HG03064 (cell line): ENCODE measurements around the gene GNB3.
A peak's percentile ranks its signal among the peaks of the same experiment; 100 is the strongest.
"Not testable (repeated sequence)": the region's sequence is repeated elsewhere in the genome, so short reads cannot be mapped to it uniquely, and the experiment has no call there.

ENCODE experiments used
- ATAC-seq: cut with Tn5 transposase; IDR thresholded peaks from one replicate; pipeline ENCODE4 v1.9.1; 2021; ENCODE audit warnings: low read depth; ENCODE audit not compliant: unreplicated experiment

GNB3 gene

DNA sequence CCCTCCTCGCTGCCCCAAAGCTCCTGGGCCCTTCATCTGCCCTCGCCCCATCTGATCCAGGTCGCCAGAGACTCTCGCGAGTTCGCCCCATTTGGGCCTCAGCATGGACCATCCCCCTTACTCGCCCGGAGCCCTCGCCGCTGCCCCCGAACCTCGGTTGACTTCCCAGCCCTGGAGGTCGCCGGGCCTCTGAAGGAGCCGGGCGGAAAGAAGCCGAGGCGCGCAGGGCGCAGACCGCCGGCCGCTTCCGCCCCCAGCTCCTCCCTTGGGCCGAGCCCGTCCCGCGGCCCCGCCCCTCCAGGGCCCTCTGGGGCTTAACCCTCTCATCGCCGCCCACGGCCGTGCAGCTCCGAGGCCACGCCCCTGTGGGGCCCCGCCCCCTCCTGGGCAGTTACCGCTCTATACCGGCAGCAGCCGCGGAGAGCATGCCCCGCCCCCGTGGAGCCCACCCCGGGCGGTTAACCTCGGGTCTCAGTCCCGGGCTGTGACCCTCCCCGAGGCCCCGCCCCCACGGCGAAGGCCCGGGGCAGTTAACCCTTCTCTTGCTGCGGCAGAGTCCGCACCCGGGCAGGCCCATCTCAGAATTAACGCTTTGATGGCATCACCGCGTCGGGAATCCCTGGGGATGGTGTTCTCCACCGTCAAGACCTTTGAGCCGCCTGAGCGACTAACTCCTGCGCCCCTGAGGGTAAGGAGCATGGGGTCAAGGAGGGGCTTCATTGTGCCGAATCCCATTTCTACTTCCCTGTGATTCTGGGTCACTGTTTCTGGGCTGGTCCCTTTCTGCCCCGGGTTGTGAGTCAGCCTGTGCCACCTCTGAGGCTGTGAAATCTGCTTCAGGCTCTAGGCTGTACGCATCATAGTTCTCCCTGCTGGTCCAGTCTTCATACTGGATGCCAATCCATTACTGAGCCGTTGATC lies 32.6 kb downstream of the GNB3 start, which contains the start of gene SPSB2:
Gene SPSB2, minus strand, starts transcription at position 210 of the 921 bp plus-strand sequence. CDS start 402 bp downstream, outside the sequence.
- ATAC-seq, result peak; percentile 60

DNA sequence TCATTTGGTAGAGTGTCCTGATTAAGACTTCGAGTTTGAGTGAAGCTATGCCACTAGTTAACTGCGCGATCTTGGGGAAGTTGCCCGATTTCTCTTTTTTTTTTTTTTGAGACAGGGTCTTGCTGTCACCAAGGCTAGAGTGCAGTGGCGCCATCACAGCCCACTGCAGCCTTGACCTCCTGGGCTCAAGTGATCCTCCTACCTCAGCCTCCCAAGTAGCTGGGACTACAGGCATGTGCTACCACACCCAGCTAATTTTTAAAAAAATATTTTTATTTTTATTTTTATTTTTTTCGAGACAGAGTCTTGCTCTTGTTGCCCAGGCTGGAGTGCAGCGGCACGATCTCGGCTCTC lies 33.3 kb downstream of the GNB3 start:
- not testable (repeated sequence) for ATAC-seq

DNA sequence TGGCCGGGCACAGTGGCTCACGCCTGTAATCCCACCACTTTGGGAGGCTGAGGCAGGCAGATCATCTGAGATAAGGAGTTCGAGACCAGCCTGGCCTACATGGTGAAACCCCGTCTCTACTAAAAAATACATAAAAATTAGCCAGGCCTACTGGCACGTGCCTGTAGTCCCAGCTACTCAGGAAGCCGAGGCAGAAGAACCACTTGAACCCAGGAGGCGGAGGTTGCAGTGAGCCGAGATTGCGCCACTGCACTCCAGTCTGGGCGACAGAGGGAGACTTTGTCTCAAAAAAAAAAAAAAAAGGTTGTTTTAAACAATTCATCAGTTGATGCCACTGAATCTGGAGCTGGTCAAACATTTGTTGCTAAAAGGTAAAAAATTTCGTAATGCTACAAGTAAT lies 39.1 kb downstream of the GNB3 start:
- ATAC-seq, result not testable (repeated sequence)

GRCh38 chr12:6883252-6883651 lies 42.5 kb downstream of the GNB3 start:
- no peak for ATAC-seq

- ATAC-seq, result no peak
Observed at GRCh38 chr12:6883683-6884082, 43.0 kb downstream of the GNB3 start.

- no peak for ATAC-seq
Observed at GRCh38 chr12:6884539-6884938, 43.8 kb downstream of the GNB3 start.

DNA sequence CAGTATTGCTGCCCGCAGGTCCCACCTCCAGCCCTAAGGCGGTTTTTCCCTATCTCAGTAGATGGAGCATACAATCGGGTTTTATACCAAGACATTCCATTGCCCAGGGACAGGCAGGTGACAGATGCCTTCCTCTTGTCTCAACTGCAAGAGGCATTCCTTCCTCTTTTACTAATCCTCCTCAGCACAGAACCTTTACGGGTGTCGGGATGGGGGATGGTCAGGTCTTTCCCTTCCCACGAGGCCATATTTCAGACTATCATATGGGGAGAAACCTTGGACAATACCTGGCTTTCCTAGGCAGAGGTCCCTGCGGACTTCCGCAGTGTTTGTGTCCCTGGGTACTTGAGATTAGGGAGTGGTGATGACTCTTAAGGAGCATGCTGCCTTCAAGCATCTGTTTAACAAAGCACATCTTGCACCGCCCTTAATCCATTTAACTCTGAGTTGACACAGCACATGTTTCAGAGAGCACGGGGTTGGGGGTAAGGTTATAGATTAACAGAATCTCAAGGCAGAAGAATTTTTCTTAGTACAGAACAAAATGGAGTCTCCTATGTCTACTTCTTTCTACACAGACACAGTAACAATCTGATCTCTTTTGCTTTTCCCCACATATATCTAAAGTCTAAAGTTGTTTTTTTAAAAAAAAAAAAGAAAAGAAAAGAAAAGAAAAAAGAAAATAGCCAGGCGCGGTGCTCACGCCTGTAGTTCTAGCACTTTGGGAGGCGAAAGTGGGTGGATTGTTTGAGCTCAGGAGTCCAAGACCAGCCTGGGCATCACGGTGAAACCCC lies 45.7 kb downstream of the GNB3 start:
- not testable (repeated sequence) for ATAC-seq

DNA sequence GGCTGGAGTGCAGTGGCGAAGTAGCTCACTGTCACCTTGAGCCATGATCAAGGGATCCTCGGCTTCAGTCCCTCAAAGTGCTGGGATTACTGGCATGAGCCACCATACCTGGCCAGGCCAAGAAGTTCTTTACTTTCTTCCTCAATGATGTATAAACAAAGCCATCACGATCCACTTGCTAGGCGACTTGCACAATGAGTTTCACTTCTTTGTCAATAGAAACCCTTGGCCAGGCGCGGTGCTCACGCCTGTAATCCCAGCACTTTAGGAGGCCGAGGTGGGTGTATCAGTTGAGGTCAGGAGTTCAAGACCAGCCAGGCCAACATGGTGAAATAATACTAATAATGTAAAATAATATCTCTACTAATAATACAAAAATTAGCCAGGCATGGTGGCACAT lies 46.7 kb downstream of the GNB3 start:
- ATAC-seq, result no peak

DNA sequence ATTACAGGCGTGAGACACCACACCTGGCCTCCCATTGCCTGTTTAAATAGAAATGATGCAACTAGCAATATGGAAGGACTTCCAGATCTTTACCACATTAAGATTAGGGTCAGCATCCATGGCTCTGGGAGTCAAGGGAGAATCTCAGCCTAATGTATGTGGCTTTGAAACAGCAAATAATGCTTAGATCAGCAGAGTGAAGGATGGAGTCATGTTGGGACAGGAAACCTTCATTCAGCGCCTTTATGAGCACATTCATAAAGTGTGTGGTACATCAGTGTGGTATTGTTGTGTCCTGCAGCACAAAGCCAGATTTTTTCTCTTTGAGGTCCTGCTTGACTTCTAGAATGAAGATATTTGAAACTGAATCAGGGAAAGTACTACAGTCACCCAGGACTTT lies 47.6 kb downstream of the GNB3 start:
- no peak for ATAC-seq

GRCh38 chr12:6888794-6889193 lies 48.1 kb downstream of the GNB3 start:
- ATAC-seq, result not testable (repeated sequence)

DNA sequence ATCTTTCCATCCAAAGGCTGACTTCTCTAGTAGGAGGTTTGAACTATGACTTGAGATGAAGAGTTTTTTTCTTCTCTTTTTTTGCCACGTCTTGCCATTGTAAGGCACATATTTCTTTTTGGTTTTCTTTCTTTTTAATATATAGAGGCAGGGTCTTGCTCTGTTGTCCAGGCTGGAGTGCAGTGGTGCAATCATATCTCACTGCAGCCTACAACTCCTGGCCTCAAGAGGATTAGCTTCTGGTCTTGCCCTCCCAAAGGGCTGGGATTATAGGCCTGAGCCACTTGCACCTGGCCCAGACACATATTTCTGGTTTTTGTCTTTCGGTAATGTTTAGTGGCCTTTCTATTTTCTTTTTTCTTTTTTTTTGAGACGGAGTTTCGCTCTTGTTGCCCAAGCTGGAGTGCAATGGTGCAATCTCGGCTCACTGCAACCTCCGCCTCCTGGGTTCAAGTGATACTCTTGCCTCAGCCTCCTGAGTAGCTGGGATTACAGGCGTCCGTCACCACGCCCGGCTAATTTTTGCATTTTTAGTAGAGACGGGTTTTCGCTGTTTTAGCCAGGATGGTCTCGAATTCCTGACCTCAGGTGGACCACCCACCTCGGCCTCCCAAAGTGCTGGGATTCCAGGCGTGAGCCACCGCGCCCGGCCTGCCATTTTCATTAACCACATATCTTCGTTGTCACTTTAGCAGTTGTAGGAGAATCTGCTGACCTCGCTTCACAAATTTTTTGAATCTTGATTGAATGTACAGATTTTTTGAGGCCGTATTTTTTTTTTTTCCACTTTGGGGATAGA lies 49.2 kb downstream of the GNB3 start:
- not testable (repeated sequence) for ATAC-seq

GRCh38 chr12:6890789-6891645 lies 50.3 kb downstream of the GNB3 start:
- ATAC-seq, result peak; percentile 93

- no peak for ATAC-seq
Observed at GRCh38 chr12:6891646-6892001, 50.9 kb downstream of the GNB3 start.

DNA sequence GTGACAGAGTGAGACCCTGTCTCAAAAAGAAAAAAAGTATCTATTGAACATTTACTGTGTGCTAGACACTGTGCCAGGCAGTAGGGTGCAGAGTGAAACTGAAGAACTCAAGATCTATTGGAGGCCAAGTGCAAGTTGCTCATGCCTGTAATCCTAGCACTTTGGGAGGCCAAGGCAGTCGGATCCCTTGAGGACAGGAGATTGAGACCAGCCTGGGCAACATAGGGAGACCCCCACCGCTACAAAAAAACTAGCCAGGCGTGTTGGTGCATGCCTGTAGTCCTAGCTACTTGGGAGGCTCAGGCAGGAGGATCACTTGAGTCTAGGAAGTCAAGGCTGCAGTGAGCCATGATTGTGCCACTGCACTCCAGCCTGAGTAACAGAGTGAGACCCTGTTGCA lies 52.0 kb downstream of the GNB3 start:
- not testable (repeated sequence) for ATAC-seq

DNA sequence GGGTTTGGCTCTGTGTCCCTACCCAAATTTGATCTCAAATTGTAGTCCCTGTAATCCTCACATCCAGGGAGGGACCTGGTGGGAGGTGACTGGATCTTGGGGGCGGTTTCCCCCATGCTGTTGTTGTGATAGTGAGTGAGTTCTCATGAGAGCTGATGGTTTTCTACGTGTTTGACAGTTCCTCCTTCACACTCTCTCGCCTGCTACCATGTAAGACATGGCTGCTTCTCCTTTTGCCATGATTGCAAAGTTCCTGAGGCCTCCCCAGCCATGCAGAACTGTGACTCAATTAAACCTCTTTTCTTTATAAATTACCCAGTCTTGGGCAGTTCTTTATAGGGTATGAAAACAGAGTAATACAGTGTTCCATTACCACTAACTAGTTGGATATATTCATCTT lies 53.6 kb downstream of the GNB3 start:
- ATAC-seq, result no peak
